Activated gamma-delta T cell treated with Interleukin-2 at 50 U/mL for 16 hours (primary cell): ENCODE results near the gene NEURL1.
"Not testable (repeated sequence)": the region's sequence is repeated elsewhere in the genome, so short reads cannot be mapped to it uniquely, and the experiment has no call there.

ENCODE experiments used
- DNase-seq: peaks from one replicate; pipeline ENCODE4 v3.0.0-alpha.2; 2020

The NEURL1 gene

DNA sequence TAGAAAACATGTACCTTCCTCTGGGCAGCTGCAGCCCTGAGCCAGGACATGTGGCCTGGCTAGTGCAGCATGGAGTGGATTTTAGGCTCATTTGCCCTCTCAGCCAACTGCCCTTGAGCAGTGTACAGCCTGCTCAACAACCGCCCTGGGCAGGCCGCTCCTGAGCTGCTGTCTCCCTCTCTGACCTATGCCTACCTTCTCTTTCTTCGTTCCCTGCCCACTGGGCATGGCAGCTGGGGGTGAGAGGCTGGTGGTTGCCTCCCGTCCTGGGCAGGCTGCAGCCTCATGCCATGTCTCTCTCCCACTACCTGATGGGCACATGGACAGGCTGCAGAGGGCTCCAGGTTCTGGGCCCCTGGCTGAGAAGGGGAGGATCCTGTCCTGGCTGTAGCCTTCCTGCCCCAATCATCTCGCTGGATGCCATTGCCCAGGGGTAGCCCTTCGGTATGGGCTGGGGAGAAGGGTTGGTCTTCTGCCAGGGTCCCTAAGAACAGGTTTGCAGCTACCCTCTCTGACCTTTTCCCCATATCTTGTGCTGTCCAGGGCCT, 97.3 kb downstream of the NEURL1 start:
- no peak for DNase-seq

DNA sequence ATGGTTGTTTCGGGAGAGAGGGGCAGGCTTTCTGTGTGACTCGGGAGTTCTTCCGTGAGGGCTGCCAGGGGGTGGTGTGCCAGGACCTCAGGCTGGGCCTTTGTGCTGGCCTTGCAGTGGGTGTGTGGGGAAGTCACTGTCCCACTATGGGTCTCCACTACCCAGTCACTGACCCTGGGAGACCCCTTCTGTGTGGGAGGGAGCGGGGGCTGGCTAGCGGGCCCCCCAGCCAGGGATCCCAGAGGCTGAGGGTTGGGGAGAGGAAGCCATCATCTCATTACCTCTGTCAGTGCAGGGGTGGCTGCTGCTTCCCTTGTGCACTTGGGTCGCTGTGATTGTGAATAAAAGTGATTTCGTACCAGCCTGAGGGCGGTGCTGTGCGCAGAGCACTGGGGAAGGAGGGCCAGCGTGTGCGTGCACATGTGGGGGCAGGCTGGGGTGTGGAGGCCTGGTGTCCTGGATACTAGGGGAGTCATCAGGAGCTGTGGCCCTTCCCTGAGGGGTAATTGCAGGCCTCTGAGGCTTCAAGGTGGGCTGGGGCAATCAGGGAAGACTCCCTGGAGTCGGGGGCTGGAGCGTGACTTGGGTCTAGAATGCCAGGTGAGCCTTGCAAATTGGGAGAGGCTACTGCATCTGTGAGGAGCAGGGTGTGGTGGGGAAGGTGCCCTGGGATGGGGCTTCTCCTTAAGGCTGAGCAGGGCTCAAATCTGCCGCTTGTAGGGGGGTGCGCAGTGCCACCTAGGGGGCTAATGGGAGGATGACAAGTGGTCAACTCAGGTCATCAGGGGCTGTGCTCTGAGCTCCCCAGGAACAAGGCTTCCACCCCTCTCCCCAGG, 98.9 kb downstream of the NEURL1 start:
- peak; percentile 26 for DNase-seq

- DNase-seq: no peak
Measured at GRCh38 chr10:103593022-103593570, 99.6 kb downstream of the NEURL1 start.

DNA sequence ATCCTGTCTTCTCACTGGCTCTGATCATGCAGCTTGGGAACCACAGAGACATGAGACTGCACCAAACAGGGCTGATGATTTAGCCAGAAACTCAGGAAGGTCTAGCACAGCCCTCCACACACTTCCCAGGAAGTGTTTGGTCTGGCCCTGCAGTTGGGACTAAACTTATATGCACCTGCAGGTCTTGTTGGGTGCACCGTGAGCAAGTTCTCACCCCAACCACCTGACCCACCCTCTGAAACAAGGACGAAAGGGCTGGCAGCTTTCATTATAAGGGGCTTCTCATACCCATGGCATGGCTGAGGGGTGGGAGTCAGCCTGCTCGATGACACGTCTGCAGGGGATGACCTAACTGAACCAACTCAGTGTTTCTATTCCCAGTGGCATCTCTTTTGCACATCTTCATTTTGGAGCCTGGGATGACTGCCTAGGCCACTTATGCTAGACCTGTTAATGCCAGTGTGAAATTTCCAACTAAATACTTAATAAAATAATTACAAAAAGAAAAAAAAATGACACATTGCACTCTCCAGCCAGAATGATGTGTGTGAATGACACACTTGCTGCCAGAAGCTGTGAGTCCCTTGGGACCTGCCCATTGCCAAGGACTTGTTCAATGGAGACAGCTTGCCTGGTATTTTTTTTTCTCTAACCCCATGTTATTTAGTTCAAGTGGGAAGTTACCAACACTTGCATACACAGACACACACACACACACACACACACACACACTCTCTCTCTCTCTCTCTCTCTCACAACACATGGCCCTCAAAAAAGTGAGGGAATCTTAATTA, 102.6 kb downstream of the NEURL1 start:
- DNase-seq: no peak

DNA sequence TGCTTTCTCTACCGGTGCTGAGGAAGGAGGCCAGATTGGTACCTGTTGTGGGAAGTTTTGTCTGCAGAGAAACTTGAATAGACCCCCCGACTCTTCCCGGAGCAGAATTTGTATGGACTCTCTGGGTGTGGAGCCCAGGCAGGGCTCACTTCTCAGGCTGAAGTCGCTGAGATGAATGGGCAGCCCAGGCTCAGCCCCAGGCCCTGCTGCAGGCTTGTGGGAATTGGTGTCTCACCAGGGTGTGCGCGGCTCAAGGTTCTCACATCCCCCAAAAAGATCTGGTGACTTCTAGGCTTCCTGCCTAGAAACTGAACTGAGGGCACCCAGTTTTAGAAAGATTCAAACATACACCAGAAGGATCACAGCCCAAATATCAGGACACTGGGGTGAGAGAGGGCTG, 103.5 kb downstream of the NEURL1 start:
- no peak for DNase-seq

- DNase-seq: no peak
Measured at GRCh38 chr10:103598654-103599115, 105.2 kb downstream of the NEURL1 start.

- no peak for DNase-seq
Measured at GRCh38 chr10:103599211-103599610, 105.7 kb downstream of the NEURL1 start.

DNA sequence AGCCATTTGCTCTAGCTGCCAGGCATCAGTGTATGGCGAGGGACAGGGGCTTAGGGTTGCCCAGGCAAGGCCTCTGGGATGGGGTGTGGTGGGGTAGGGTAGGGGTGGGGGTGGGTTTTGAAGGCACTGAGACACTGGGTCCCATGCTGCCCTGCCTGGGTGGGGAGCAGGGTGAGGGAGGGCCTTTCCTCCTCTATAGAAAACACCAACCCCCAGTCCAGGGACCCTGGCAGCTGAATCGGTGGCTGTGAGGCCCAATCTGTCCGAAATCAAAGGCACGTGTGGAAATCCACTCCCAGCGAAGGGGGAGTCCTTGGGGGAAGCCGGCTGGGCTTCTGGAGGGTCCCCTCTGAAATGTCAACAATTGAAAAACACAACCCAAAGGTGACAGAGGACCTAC, 106.4 kb downstream of the NEURL1 start:
- no peak for DNase-seq

DNA sequence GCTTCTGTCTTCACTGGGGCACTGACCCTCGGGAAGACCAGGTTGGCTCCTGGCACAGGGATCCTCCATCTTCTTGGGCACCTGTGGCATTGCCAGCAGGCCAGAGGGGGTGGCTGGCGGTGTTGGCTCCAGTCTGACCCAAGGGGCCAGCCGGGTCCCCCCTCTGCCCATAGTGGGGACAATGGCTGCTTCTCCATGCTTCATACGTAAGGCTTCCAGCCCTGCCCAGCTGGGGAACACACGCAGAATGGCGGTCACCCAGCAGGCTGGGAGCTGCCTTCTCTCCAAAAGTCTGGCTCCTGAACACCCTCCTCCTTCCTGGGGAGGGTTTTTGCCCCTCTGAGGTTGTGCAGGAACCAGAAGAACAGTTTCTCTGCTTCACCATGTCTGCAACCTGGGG, 106.8 kb downstream of the NEURL1 start:
- no peak for DNase-seq

GRCh38 chr10:103600956-103601569, 107.6 kb downstream of the NEURL1 start:
- no peak for DNase-seq

DNA sequence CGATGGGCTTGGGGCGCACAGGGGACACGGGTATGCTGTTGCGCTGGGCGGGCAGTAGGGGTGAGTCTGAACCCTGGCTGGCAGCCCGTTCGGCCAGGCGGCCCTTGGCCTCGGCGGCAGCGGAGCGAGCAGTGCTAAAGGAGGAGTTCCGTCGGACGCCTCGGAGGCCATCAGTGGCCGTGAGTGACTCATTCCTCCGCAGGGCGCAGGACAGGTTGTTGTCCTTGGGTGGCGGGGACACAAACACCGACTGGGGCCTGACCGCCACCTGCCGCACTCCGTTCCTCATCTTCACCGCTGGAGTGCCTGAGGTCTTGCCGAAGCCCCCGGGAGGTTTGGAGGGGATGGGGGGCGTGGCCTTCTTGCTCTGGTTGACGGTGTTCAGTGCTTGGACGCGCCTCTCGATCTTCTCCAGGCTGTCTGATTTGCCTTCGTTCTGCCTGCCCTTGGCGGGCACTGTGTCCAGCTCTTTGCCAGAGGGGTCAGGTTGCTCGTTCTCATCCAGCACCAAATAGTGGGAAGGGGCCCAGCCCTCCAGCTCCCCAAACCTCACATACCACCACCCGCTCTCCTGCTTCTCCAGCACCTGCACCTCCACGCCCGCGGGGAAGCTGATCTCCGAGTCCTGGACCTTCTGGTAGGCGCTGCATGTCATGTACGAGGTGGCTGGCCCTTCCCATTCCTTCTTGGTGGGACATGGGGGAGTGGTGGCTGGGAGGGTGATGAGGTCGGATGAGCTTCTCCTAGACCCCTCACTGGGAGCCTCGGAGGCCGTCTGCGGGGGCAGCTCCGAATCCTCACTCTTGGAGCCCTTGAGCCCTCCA, 108.7 kb downstream of the NEURL1 start:
- DNase-seq: no peak

- DNase-seq: no peak
Measured at GRCh38 chr10:103602852-103603155, 109.3 kb downstream of the NEURL1 start.

DNA sequence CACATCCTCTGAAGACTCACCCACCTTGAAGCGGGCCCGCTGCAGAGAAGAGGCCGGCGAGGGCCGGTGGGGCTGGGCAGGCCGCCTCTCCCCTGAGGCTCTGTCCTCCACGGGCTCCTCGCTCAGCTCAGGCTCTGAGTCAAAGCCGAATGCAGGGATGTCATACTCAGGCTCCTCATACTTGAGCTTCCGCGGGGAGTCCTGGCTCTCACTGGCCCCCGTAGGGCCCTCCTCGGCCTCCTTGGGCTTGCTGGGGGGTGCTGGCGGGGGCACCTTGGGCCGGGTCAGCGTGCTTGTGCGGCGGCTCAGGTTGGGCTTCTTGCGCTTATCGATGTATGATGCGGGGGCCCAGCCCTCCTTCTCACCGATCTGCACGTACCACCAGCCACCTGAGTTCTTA, 109.9 kb downstream of the NEURL1 start:
- DNase-seq: no peak

- peak; percentile 36 for DNase-seq
Measured at GRCh38 chr10:103605359-103606096, 112.0 kb downstream of the NEURL1 start.

GRCh38 chr10:103606097-103606438, 112.6 kb downstream of the NEURL1 start:
- DNase-seq: not testable (repeated sequence)

DNA sequence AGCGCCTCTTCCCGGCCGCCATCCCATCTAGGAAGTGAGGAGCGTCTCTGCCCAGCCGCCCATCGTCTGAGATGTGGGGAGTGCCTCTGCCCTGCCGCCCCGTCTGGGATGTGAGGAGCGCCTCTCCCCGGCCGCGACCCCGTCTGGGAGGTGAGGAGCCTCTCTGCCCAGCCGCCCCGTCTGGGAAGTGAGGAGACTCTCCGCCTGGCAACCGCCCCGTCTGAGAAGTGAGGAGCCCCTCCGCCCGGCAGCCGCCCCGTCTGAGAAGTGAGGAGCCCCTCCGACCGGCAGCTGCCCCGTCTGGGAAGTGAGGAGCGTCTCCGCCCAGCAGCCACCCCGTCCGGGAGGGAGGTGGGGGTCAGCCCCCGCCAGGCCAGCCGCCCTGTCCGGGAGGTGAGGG, 113.5 kb downstream of the NEURL1 start:
- not testable (repeated sequence) for DNase-seq

GRCh38 chr10:103608056-103608455, 114.6 kb downstream of the NEURL1 start:
- DNase-seq: not testable (repeated sequence)

GRCh38 chr10:103609231-103610082, 116.0 kb downstream of the NEURL1 start:
- DNase-seq: no peak

- DNase-seq: no peak
Measured at GRCh38 chr10:103610083-103610472, 116.6 kb downstream of the NEURL1 start.

DNA sequence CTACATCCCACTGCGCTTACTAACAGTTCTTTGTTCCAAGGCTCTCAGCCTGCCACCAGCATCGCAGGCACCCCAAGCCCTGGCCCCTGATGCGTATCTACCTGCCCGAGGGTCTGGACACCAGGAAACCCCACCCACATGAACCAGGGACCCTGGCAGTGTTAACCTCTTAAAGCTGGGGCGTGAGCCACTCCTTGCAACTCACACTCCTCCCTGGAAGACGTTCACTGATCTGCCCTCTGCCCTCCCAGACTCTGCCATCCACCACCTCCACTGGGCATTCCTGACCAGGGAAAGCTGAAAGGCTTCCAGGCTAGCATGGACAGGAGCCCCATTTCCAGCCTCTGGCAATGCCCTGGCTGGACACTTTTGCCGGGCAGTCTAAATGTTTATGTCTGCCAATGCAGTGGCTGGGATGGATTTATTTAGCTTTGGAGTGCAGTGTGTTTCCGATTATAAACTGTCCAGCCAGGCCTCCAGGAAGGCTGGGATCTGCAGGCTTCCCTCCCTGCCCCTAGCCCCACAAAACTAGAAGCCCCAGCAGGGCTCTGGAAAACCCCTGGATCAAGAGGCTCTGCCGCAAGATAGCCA, 117.5 kb downstream of the NEURL1 start:
- DNase-seq: no peak
